Neuronal stem cell (in vitro differentiated cells): ENCODE data around the gene IFFO2.

Source experiments
- DNase-seq: peaks from one replicate; pipeline ENCODE4 v3.0.0-alpha.2; 2013; ENCODE audit warnings: low spot score
- H2AFZ ChIP-seq: one replicate; pipeline ENCODE4 v1.6.1; 2013; ENCODE audit warnings: mild to moderate bottlenecking, low read length, inconsistent platforms
- H2AK5ac ChIP-seq: 2 replicates; pipeline ENCODE4 v1.6.1; 2013; ENCODE audit warnings: low read depth, mild to moderate bottlenecking, inconsistent platforms, low read length, moderate library complexity, mixed read lengths
- H2BK120ac ChIP-seq: 2 replicates; pipeline ENCODE4 v1.6.1; 2013; ENCODE audit warnings: low read depth, mild to moderate bottlenecking, inconsistent platforms, low read length, moderate library complexity, mixed read lengths
- H2BK12ac ChIP-seq: one replicate; pipeline ENCODE4 v1.6.1; 2013; ENCODE audit warnings: low read length, inconsistent platforms
- H2BK15ac ChIP-seq: 2 replicates; pipeline ENCODE4 v1.6.1; 2013; ENCODE audit warnings: mild to moderate bottlenecking, low read length, inconsistent platforms, mixed read lengths
- H2BK5ac ChIP-seq: one replicate; pipeline ENCODE4 v1.6.1; 2013; ENCODE audit warnings: inconsistent platforms, mild to moderate bottlenecking, low read length, moderate library complexity
- H3K14ac ChIP-seq: one replicate; pipeline ENCODE4 v1.6.1; 2013; ENCODE audit warnings: low read length, inconsistent platforms
- H3K18ac ChIP-seq: 2 replicates; pipeline ENCODE4 v1.6.1; 2013; ENCODE audit warnings: low read length, inconsistent platforms
- H3K23ac ChIP-seq: 2 replicates; pipeline ENCODE4 v1.6.1; 2013; ENCODE audit warnings: low read depth, mild to moderate bottlenecking, mixed read lengths, low read length, inconsistent platforms; ENCODE audit not compliant: poor library complexity
- H3K27ac ChIP-seq: replicated peaks from 3 replicates; pipeline ENCODE4 v1.5.1; 2013; ENCODE audit warnings: low read length, inconsistent platforms
- H3K27me3 ChIP-seq, 3 experiments: 2 replicates each; pipeline ENCODE4 v1.6.1; 2013; ENCODE audit warnings: low read length in 3 of 3, mild to moderate bottlenecking in 2 of 3, inconsistent platforms in 1 of 3, low read depth in 1 of 3, mixed read lengths in 1 of 3, moderate library complexity in 1 of 3; ENCODE audit not compliant: control insufficient read depth in 3 of 3, insufficient read depth in 3 of 3
- H3K36me3 ChIP-seq, 2 donors: replicated peaks in 1 of 2; 2 replicates each; pipeline ENCODE4 v1.6.1; 2013; ENCODE audit warnings: low read length in 2 of 2; ENCODE audit not compliant: control insufficient read depth in 2 of 2, insufficient read depth in 2 of 2
- H3K4ac ChIP-seq: 2 replicates; pipeline ENCODE4 v1.6.1; 2013; ENCODE audit warnings: inconsistent platforms, mild to moderate bottlenecking, low read length, moderate library complexity
- H3K4me1 ChIP-seq, 2 donors: 1 replicate in 1 of 2; 2 replicates in 1 of 2; pipeline ENCODE4 v1.6.1; 2013; ENCODE audit warnings: low read length in 2 of 2, low read depth in 1 of 2; ENCODE audit not compliant: control insufficient read depth in 2 of 2, insufficient read depth in 1 of 2
- H3K4me2 ChIP-seq: one replicate; pipeline ENCODE4 v1.6.1; 2013; ENCODE audit warnings: mild to moderate bottlenecking, low read length, inconsistent platforms; ENCODE audit not compliant: insufficient read depth, poor library complexity, severe bottlenecking
- H3K4me3 ChIP-seq, 2 donors: 2 replicates each; pipeline ENCODE4 v1.5.1; 2013; ENCODE audit warnings: low read length in 2 of 2, mild to moderate bottlenecking in 2 of 2, inconsistent platforms in 1 of 2, moderate library complexity in 1 of 2
- H3K79me1 ChIP-seq: one replicate; pipeline ENCODE4 v1.6.1; 2013; ENCODE audit warnings: low read depth, mild to moderate bottlenecking, inconsistent platforms, low read length, moderate library complexity
- H3K9ac ChIP-seq: one replicate; pipeline ENCODE4 v1.6.1; 2013; ENCODE audit warnings: mild to moderate bottlenecking, low read depth, low read length, inconsistent platforms; ENCODE audit not compliant: poor library complexity
- H3K9me3 ChIP-seq, 2 donors: replicated peaks in 1 of 2; 2 replicates each; pipeline versions ENCODE3 to v1.6.1; 2013; ENCODE audit warnings: low read length in 2 of 2, mild to moderate bottlenecking in 2 of 2, inconsistent platforms in 1 of 2, low read depth in 1 of 2, mixed read lengths in 1 of 2, moderate library complexity in 1 of 2; ENCODE audit not compliant: control insufficient read depth in 2 of 2, insufficient read depth in 1 of 2
- H4K8ac ChIP-seq: one replicate; pipeline ENCODE4 v1.6.1; 2013; ENCODE audit warnings: low read depth, mild to moderate bottlenecking, inconsistent platforms, low read length, moderate library complexity
- H4K91ac ChIP-seq: one replicate; pipeline ENCODE4 v1.6.1; 2013; ENCODE audit warnings: low read length, low read depth, mild to moderate bottlenecking, inconsistent platforms; ENCODE audit not compliant: poor library complexity
- WGBS, 2 donors: extraction: QIAGEN DNeasy Blood & Tissue Kit; methylation state at CpG; one replicate each; pipeline ENCODE4 v1.1.7; 2013; ENCODE audit warnings: missing lambda C conversion rate in 2 of 2, mixed read lengths in 1 of 2; ENCODE audit not compliant: insufficient read length in 2 of 2, insufficient replicate concordance in 1 of 2; ENCODE audit errors: extremely low coverage in 2 of 2; 5-methylcytosine and 5-hydroxymethylcytosine counted together

The IFFO2 gene

GRCh38 chr1:18902523-18903290, 53.8 kb downstream of the IFFO2 start, which contains the start of gene ALDH4A1:
Gene ALDH4A1, minus strand, starts transcription at chr1:18902555. Its CDS starts 32 bp downstream, at chr1:18902523.
- Histone ChIP-seq H3K18ac (peak within 1 kb of the TSS; percentile 82), H3K9me3 (no peaks in the 10 kb centered on the region), H3K27ac (no peak within 1 kb of the TSS), H3K4ac (no peak within 1 kb of the TSS), H3K4me1 (peaks cover 3 to 7% of the 10 kb centered on the region in 2 donors), H2BK120ac (no peak within 1 kb of the TSS), H2BK5ac (no peak within 1 kb of the TSS), H3K36me3 (peaks cover under 1 to 3% of the 10 kb centered on the region in 2 donors), H3K9ac (peak within 1 kb of the TSS; percentile 89), H3K4me2 (peak within 1 kb of the TSS; percentile 81), H3K14ac (peak within 1 kb of the TSS; percentile 74), H2BK12ac (no peak within 1 kb of the TSS), H4K8ac (no peak within 1 kb of the TSS), H4K91ac (no peak within 1 kb of the TSS), H3K23ac (peak within 1 kb of the TSS; percentile 78), H2AK5ac (no peak within 1 kb of the TSS), H3K79me1 (no peaks in the 10 kb centered on the region), H3K4me3 (peak within 1 kb of the TSS; percentile 57 to 96), H2AFZ (peak within 1 kb of the TSS; percentile 95), H3K27me3 (no peaks in the 10 kb centered on the region), H2BK15ac (no peak within 1 kb of the TSS)
- DNase-seq: peak; percentile 98
- WGBS, 2 donors: no CpG with 5 or more reads among the region's 55 CpGs

GRCh38 chr1:18901952-18902522, 54.4 kb downstream of the IFFO2 start:
- no peak overlapping the region for H2BK5ac ChIP-seq
- H3K27ac ChIP-seq: no peak overlapping the region
- no peak overlapping the region for H4K8ac ChIP-seq
- H3K36me3 ChIP-seq: peaks cover 3 to 5% of the 10 kb centered on the region in 2 donors
- H2BK120ac ChIP-seq: no peak overlapping the region
- no CpG with 5 or more reads among the region's 44 CpGs for WGBS, 2 donors
- peak overlapping the region; percentile 81 for H3K4me2 ChIP-seq
- no peak overlapping the region for H2BK12ac ChIP-seq
- H3K4me1 ChIP-seq: peaks cover 0 to 5% of the 10 kb centered on the region in 2 donors
- H3K79me1 ChIP-seq: no peaks in the 10 kb centered on the region
- no peak overlapping the region for H2BK15ac ChIP-seq
- DNase-seq: peak; percentile 15
- peak overlapping the region; percentile 57 to 96 for H3K4me3 ChIP-seq
- H3K9ac ChIP-seq: peak overlapping the region; percentile 89
- H3K14ac ChIP-seq: peak overlapping the region; percentile 74
- no peaks in the 10 kb centered on the region for H3K27me3 ChIP-seq
- peak overlapping the region; percentile 95 for H2AFZ ChIP-seq
- no peaks in the 10 kb centered on the region for H3K9me3 ChIP-seq
- no peak overlapping the region for H4K91ac ChIP-seq
- no peak overlapping the region for H2AK5ac ChIP-seq
- peak overlapping the region; percentile 78 for H3K23ac ChIP-seq
- peak overlapping the region; percentile 82 for H3K18ac ChIP-seq
- H3K4ac ChIP-seq: no peak overlapping the region

DNA sequence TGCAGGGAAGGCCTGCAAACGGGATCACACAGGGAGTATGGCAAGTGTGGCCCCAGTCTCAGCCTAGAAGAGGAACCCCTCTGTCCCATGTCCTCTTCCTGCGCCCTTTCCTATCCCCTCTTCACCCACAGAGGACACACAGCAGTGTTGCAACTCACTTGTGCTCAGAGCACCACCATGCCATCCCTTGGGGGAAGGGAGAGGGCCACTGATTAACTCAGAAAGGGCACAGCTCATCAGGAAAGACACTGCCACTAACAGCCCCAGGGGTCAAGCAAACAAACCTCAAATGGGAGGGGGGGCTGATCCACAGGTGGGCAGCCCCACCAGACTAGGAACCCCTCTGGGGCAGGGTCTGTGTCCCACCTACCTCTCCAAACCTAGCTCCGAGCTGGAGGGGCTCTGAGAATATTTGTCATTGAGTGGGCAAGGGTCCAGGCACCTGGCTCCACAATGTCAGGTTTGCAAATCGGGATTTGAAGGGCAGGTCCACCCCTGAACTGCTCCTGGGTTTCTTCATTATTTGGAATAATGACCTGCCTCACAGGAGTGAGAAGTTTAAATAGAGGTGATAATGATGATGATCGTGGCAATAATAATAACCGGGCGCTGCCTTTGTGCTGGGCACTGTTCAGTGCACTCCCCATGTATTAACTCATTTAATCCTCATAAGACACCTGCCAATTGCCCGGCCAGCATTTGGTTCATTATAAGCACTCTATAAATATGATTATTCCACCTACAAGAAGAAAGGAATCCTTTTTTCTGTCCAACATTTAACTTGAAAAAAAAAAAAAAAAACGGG, 55.1 kb downstream of the IFFO2 start:
- Histone ChIP-seq H2BK12ac (no peak overlapping the region), H2BK15ac (no peak overlapping the region), H3K4me2 (peak overlapping the region; percentile 81), H3K18ac (no peak overlapping the region), H3K27ac (no peak overlapping the region), H2AFZ (peak overlapping the region; percentile 95), H3K4me1 (peaks cover 0 to 5% of the 10 kb centered on the region in 2 donors), H2AK5ac (no peak overlapping the region), H3K27me3 (no peaks in the 10 kb centered on the region), H4K91ac (no peak overlapping the region), H2BK120ac (no peak overlapping the region), H2BK5ac (no peak overlapping the region), H3K9ac (peak overlapping the region; percentile 61), H3K9me3 (no peaks in the 10 kb centered on the region), H3K4me3 (peak overlapping the region; percentile 1 to 57), H3K36me3 (peaks cover 3 to 5% of the 10 kb centered on the region in 2 donors), H3K14ac (no peak overlapping the region), H3K23ac (peak overlapping the region; percentile 25), H3K79me1 (no peaks in the 10 kb centered on the region), H3K4ac (no peak overlapping the region), H4K8ac (no peak overlapping the region)
- WGBS, 2 donors: no CpG with 5 or more reads among the region's 9 CpGs
- no peak for DNase-seq
